SK-N-SH treated with all-trans-retinoic acid at 6 μM for 48 hours (cell line): ENCODE data around the gene TNXB.

Experiments
- ATAC-seq: fragments of 200-7000 bp; cut with Tn5 transposase; 3 replicates; pipeline ENCODE4 v1.9.1; 2020; ENCODE audit warnings: mild to moderate bottlenecking, moderate library complexity
- ARNTL ChIP-seq: fragments of 450-650 bp; formaldehyde crosslinking; IDR thresholded peaks from 2 replicates; pipeline ENCODE4 v1.5.0; 2020; ENCODE audit warnings: low read depth, mild to moderate bottlenecking, moderate library complexity, borderline replicate concordance
- BACH2 ChIP-seq: fragments of 250-450 bp; sonication (Bioruptor Pico); IDR thresholded peaks from 2 replicates; pipeline ENCODE4 v1.9.0; 2021; ENCODE audit warnings: mild to moderate bottlenecking, borderline replicate concordance
- CSRNP3 ChIP-seq: fragments of 250-450 bp; sonication (Bioruptor Pico); IDR thresholded peaks from 2 replicates; pipeline ENCODE4 v1.5.1; 2021; ENCODE audit warnings: mild to moderate bottlenecking, moderate library complexity
- ISL1 ChIP-seq: fragments of 250-450 bp; sonication (Bioruptor Pico); IDR thresholded peaks from 2 replicates; pipeline ENCODE4 v2.1.2; 2022; ENCODE audit warnings: mild to moderate bottlenecking, moderate library complexity
- OSR1 ChIP-seq: fragments of 250-450 bp; sonication (Bioruptor Pico); IDR thresholded peaks from 2 replicates; pipeline ENCODE4 v1.8.0; 2022; ENCODE audit warnings: moderate library complexity, mild to moderate bottlenecking, inconsistent platforms
- PPARA ChIP-seq: fragments of 250-450 bp; sonication (Bioruptor Pico); IDR thresholded peaks from 2 replicates; pipeline ENCODE4 v1.5.0; 2020; ENCODE audit warnings: mild to moderate bottlenecking, borderline replicate concordance
- RARB ChIP-seq: fragments of 250-450 bp; sonication (Bioruptor Pico); IDR thresholded peaks from 2 replicates; pipeline ENCODE4 v1.8.0; 2021; ENCODE audit warnings: mild to moderate bottlenecking, moderate library complexity
- SNAI2 ChIP-seq: fragments of 250-450 bp; sonication (Bioruptor Pico); IDR thresholded peaks from 2 replicates; pipeline ENCODE4 v1.5.0; 2020; ENCODE audit warnings: mild to moderate bottlenecking, moderate library complexity
- TCF4 ChIP-seq: fragments of 250-450 bp; sonication (Bioruptor Pico); IDR thresholded peaks from 2 replicates; pipeline ENCODE4 v1.8.0; 2021; ENCODE audit warnings: mild to moderate bottlenecking, moderate library complexity, borderline replicate concordance
- ZC3H10 ChIP-seq: fragments of 250-450 bp; sonication (Bioruptor Pico); IDR thresholded peaks from 2 replicates; pipeline ENCODE4 v1.5.1; 2021; ENCODE audit warnings: mild to moderate bottlenecking, moderate library complexity
- ZFP3 ChIP-seq: fragments of 250-450 bp; sonication (Bioruptor Pico); IDR thresholded peaks from 2 replicates; pipeline ENCODE4 v1.5.0; 2020; ENCODE audit warnings: mild to moderate bottlenecking, moderate library complexity
- ZFP30 ChIP-seq: fragments of 450-650 bp; formaldehyde crosslinking; IDR thresholded peaks from 2 replicates; pipeline ENCODE4 v1.5.0; 2022; ENCODE audit warnings: mild to moderate bottlenecking, moderate library complexity
- ZNF565 ChIP-seq: fragments of 450-650 bp; formaldehyde crosslinking; conservative IDR thresholded peaks from 2 replicates; pipeline ENCODE4 v1.5.0; 2020; ENCODE audit warnings: low read depth, mild to moderate bottlenecking, moderate library complexity
- ZNF70 ChIP-seq: fragments of 450-650 bp; formaldehyde crosslinking; IDR thresholded peaks from 2 replicates; pipeline ENCODE4 v1.5.0; 2020; ENCODE audit warnings: mild to moderate bottlenecking, moderate library complexity
- ZNF8 ChIP-seq: fragments of 450-650 bp; formaldehyde crosslinking; IDR thresholded peaks from 2 replicates; pipeline ENCODE4 v1.5.0; 2020; ENCODE audit warnings: mild to moderate bottlenecking, moderate library complexity
- TF ChIP-seq, protein P1 (sequence below): fragments of 250-450 bp; sonication (Bioruptor Pico); IDR thresholded peaks from 2 replicates; pipeline ENCODE4 v1.8.0; 2021; ENCODE audit warnings: low read depth, mild to moderate bottlenecking, moderate library complexity, borderline replicate concordance
- TF ChIP-seq, protein P2 (sequence below): fragments of 250-450 bp; sonication (Bioruptor Pico); IDR thresholded peaks from 2 replicates; pipeline ENCODE4 v1.8.0; 2020; ENCODE audit warnings: mild to moderate bottlenecking, moderate library complexity, borderline replicate concordance

Gene TNXB, protein sequence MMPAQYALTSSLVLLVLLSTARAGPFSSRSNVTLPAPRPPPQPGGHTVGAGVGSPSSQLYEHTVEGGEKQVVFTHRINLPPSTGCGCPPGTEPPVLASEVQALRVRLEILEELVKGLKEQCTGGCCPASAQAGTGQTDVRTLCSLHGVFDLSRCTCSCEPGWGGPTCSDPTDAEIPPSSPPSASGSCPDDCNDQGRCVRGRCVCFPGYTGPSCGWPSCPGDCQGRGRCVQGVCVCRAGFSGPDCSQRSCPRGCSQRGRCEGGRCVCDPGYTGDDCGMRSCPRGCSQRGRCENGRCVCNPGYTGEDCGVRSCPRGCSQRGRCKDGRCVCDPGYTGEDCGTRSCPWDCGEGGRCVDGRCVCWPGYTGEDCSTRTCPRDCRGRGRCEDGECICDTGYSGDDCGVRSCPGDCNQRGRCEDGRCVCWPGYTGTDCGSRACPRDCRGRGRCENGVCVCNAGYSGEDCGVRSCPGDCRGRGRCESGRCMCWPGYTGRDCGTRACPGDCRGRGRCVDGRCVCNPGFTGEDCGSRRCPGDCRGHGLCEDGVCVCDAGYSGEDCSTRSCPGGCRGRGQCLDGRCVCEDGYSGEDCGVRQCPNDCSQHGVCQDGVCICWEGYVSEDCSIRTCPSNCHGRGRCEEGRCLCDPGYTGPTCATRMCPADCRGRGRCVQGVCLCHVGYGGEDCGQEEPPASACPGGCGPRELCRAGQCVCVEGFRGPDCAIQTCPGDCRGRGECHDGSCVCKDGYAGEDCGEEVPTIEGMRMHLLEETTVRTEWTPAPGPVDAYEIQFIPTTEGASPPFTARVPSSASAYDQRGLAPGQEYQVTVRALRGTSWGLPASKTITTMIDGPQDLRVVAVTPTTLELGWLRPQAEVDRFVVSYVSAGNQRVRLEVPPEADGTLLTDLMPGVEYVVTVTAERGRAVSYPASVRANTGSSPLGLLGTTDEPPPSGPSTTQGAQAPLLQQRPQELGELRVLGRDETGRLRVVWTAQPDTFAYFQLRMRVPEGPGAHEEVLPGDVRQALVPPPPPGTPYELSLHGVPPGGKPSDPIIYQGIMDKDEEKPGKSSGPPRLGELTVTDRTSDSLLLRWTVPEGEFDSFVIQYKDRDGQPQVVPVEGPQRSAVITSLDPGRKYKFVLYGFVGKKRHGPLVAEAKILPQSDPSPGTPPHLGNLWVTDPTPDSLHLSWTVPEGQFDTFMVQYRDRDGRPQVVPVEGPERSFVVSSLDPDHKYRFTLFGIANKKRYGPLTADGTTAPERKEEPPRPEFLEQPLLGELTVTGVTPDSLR (N-terminal part only)

DNA sequence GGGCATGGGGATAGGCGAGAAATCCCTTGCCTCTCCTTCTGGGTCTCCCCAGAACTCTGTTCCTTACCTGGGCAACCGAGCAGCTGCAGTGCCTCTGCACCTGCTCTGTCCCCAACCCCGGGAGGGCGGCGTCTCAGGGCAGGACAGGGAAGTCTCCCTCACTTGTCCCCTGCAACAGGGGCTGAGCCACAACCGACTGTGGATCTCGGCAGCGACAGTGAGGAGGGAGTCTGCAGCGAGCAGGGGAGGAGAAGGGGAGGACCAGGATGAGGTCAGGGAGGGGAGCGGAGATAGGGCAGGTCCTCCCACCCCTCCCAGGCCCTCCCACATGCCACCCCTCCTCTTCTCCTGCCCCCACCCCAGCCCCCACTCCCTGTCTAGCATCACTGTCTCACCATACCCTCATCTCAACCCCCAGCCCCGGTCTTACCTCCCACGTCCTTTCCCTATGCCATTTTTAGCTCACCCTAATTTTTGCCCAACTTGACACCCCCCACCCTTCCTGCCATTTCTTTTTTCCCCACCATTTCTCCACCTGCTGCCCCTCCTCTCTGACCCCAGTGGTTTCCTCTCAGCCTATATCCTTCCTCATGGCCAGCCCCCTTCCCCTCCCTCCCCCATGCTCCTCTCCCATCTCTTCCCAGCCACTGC lies at the start of gene TNXB:
TNXB (minus strand) TSS at position 225 of the 651 bp plus-strand sequence. CDS start 11,140 bp downstream, outside the sequence.
- no peak for TF ChIP-seq ZFP3 (CRISPR knock-in tag)
- TF ChIP-seq TCF4 (CRISPR knock-in tag): no peak
- TF ChIP-seq, protein P1, sequence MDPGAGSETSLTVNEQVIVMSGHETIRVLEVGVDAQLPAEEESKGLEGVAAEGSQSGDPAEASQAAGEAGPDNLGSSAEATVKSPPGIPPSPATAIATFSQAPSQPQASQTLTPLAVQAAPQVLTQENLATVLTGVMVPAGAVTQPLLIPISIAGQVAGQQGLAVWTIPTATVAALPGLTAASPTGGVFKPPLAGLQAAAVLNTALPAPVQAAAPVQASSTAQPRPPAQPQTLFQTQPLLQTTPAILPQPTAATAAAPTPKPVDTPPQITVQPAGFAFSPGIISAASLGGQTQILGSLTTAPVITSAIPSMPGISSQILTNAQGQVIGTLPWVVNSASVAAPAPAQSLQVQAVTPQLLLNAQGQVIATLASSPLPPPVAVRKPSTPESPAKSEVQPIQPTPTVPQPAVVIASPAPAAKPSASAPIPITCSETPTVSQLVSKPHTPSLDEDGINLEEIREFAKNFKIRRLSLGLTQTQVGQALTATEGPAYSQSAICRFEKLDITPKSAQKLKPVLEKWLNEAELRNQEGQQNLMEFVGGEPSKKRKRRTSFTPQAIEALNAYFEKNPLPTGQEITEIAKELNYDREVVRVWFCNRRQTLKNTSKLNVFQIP: no peak
- no peak for TF ChIP-seq ZNF565 (CRISPR knock-in tag)
- TF ChIP-seq BACH2: no peak
- no peak for TF ChIP-seq ARNTL (CRISPR knock-in tag)
- no peak for TF ChIP-seq OSR1
- TF ChIP-seq, protein P2, sequence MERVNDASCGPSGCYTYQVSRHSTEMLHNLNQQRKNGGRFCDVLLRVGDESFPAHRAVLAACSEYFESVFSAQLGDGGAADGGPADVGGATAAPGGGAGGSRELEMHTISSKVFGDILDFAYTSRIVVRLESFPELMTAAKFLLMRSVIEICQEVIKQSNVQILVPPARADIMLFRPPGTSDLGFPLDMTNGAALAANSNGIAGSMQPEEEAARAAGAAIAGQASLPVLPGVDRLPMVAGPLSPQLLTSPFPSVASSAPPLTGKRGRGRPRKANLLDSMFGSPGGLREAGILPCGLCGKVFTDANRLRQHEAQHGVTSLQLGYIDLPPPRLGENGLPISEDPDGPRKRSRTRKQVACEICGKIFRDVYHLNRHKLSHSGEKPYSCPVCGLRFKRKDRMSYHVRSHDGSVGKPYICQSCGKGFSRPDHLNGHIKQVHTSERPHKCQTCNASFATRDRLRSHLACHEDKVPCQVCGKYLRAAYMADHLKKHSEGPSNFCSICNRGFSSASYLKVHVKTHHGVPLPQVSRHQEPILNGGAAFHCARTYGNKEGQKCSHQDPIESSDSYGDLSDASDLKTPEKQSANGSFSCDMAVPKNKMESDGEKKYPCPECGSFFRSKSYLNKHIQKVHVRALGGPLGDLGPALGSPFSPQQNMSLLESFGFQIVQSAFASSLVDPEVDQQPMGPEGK (CRISPR knock-in tag): no peak
- no peak for TF ChIP-seq ZNF8
- TF ChIP-seq SNAI2 (CRISPR knock-in tag): no peak
- no peak for TF ChIP-seq ISL1
- TF ChIP-seq CSRNP3 (CRISPR knock-in tag): no peak
- no peak for TF ChIP-seq ZNF70
- TF ChIP-seq ZFP30 (CRISPR knock-in tag): no peak
- peak; percentile 4; the same call in 2 of the 3 replicates for ATAC-seq

DNA sequence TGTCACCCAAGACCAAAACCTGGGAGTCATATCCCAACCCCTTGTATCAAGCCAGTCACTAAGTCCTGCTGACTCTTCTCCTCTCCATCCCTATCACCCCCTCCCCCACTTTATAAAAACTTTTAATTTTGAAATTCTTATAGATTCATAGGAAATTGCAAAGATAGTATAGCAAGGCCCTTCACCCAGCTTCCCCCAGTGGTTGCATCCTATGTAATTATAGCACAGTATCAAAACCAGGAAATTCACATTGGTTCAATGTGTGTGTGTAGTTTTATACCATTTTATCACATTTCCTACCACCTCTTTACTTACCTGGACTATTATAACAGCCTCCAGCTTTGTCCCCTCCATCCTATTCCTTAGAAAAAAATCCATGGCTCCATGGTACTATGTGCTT lies 48.9 kb upstream of the TNXB start:
- ATAC-seq: no peak

DNA sequence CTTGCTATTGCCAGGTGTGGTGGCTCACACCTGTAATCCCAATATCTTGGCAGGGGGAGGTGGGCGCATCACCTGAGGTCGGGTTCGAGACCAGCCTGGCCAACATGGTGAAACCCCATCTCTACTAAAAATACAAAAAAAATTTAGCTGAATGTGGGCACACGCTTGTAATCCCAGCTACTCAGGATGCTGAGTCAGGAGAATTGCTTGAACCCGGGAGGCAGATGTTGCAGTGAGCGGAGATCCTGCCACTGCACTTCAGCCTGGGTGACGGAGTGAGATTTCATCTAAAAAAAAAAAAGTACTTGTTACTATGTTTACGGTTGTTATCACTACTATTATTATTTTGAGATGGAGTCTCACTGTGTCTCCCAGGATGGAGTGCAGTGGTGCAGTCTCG lies 47.8 kb upstream of the TNXB start:
- no peak for TF ChIP-seq TCF4 (CRISPR knock-in tag)
- no peak for TF ChIP-seq PPARA (CRISPR knock-in tag)
- no peak for TF ChIP-seq OSR1
- TF ChIP-seq RARB (CRISPR knock-in tag): no peak
- ATAC-seq: no peak

More for the DNA sequence above, 48.9 kb upstream of the TNXB start:
- no peak for TF ChIP-seq CSRNP3 (CRISPR knock-in tag)
- TF ChIP-seq ZFP30 (CRISPR knock-in tag): no peak
- TF ChIP-seq TCF4 (CRISPR knock-in tag): no peak
- TF ChIP-seq ISL1: no peak
- no peak for TF ChIP-seq ZNF70
- TF ChIP-seq ARNTL (CRISPR knock-in tag): no peak
- TF ChIP-seq ZC3H10 (CRISPR knock-in tag): no peak
